ENCODE results near the gene NR2C2AP.

DNA sequence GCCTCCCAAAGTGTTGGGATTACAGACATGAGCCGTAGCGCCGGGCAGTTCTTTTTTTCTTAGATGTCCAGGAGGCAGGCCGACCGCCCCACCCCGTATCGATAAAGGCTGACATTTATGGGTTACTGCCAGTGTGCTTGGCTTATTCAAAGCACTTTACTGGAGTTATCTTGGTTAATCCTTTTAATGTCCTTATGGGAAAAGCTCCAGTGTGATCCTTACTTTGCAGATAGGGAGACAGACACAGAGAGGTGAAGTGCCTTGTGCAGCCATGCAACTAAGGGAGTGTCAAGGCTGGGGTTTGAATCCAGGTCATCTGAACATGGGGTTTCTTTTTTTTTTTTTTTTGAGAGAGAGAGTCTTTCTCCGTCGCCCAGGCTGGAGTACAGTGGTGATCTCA, 27.8 kb upstream of the NR2C2AP start:
- TF ChIP-seq CTCF (IDR thresholded peaks at IDR 0.05) (no peak), POLR2AphosphoS5 (IDR thresholded peaks at IDR 0.05; ENCODE audit: low read depth, low read length) (no peak), SIN3A (IDR thresholded peaks at IDR 0.05; ENCODE audit: borderline replicate concordance, insufficient read depth, low read depth, low read length) (no peak), REST (IDR thresholded peaks at IDR 0.05; ENCODE audit: insufficient read depth in 1 of 2, low read depth in 2 of 2, low read length in 1 of 2) (no peak)
